GM21529 (cell line): ENCODE results near the gene ZMIZ1.

Experiments
- ATAC-seq: cut with Tn5 transposase; IDR thresholded peaks from one replicate; pipeline ENCODE4 v1.9.1; 2021; ENCODE audit not compliant: unreplicated experiment

The ZMIZ1 gene

DNA sequence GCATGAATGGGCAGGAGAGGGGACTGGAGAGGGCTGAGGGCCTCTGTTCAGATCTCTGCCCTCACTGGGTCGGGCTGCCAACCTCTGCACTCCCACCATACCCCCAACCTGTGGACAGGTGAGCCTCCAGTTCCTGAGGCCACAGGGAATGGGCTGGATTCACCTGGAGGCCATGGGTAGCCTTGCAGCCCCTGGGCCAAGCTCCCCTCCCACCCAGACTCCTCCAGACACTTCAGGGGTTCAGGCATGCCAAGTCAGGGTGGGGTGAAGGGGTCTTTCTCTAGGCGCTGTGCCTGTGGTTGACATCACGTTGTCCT is 80.5 kb downstream of the ZMIZ1 start:
- ATAC-seq: no peak

DNA sequence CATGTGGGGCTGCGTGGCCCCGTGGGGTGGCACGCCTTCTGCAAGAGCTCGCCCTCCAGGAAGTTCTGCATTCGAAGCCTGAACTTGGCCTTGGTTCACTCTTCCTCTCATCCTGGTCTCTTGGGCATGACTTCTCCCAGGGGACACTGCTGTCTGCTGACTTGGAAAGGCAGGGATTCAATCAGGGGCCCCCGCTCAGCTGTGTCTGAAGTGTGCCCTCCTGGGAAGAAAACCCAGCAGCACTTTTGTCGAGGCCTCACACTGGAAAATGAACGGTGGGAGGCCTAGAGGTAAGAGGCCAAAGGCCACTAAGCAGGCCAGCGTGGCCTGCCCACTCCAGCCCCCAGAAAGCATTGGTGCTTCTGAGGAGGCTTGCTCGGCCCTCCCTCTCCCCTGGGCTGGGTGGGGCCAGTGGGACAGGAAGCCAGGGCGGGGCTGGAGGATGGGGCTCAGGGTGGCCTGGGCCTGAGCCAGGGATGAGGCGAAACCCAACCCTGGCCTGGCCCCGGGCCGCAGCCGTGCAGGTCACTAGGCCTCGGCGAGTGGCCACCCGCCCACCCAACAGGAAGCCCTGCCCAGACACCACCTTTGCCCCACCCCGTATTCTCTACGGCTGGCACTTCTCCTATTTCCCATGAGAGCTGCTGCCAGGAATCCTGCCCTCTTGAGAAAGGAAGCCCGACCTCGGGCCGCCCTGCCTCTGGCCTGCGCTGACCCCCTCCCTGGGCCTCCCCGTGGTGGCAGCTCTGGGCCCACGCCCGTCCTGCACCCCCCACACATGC is 81.1 kb downstream of the ZMIZ1 start:
- ATAC-seq: peak; percentile 74

DNA sequence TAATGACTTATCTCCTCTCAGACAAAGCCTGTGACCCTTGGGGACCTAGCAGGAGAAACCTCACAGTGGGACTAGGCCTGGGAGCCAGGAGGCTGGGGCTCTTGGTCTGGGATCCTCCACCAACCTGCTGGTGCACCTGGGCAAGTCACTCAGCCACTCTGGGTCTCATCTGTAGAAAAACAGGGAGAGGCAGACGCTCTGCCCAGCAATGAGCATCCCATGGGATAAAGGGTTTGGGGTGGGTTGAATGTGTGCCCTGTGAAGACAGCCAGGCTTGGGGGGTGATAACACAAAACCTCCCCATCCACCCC is 81.6 kb downstream of the ZMIZ1 start:
- ATAC-seq: no peak

DNA sequence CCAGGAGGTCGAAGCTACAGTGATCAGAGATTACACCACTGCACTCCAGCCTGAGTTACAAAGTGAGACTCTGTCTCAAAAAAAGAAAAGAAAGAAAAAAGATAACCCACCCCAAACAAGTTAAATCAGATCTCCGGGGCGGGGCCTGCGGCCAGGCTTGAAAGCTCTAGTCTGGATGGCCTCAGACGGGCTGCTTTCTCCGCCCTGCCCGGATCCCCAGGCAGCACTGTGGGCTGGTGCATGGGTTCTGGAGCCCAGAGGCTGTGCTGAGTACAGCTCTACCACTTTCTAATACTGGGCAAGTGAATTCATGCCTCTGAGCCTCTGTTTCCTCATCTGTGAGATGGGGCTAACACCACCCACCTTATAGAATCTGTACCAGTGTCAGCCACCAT is 83.7 kb downstream of the ZMIZ1 start:
- no peak for ATAC-seq

DNA sequence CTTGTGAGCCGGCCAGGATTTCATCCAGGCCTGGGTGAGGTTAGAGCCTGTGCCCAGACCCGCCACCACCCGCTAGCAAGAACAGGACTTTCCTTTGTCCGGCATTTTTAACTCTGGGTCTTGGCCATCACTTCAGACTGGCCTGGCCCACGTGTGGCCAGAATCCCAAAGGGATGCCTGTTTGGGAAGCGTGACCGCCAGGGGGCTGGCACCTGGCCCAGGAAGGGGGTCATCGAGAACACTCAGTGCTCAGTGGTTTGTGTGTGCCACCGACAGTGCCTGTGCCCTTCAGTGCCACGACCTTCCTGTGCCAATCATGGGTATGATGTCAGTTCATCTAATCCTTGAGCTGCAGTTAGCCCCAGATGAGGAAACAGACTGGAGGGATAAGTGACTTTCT is 85.0 kb downstream of the ZMIZ1 start:
- no peak for ATAC-seq

DNA sequence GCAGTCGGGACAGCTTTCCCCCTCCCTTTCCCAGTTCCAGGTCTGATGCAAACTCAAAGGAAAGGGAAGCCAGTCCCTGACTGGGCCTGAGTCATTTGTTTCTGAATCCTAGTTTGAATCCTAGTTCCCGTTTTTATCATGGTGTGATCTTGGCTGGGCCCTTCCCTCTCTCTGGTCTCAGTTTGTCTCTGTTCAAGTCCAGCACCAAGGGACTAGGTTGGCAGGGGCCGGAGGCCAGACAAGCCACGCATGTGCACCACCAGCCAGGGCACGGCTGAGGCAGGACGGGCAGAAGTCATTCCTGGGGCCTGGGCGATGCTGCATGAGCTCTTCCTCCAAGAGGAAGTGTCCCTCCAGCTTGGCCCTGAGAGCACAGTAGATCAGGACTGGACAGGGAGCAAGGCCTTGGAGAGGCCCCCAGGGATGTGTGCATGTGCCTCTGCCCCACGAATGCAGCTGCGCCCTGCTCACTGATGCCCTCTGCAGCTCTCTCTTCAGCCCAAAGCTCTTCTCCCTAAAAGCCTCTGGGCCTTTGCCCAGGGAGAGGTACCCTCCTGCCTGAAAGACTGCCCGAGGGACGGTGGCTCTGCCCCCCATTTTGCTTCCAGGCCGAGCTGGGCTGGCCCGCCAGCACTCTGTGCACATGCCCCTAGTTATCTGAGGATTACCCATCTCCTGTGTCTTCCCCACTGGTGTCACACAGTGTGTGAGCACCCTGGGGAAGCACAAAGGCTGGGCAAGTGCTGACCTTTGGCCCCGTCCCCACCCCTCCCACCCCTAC is 86.7 kb downstream of the ZMIZ1 start:
- ATAC-seq: no peak

DNA sequence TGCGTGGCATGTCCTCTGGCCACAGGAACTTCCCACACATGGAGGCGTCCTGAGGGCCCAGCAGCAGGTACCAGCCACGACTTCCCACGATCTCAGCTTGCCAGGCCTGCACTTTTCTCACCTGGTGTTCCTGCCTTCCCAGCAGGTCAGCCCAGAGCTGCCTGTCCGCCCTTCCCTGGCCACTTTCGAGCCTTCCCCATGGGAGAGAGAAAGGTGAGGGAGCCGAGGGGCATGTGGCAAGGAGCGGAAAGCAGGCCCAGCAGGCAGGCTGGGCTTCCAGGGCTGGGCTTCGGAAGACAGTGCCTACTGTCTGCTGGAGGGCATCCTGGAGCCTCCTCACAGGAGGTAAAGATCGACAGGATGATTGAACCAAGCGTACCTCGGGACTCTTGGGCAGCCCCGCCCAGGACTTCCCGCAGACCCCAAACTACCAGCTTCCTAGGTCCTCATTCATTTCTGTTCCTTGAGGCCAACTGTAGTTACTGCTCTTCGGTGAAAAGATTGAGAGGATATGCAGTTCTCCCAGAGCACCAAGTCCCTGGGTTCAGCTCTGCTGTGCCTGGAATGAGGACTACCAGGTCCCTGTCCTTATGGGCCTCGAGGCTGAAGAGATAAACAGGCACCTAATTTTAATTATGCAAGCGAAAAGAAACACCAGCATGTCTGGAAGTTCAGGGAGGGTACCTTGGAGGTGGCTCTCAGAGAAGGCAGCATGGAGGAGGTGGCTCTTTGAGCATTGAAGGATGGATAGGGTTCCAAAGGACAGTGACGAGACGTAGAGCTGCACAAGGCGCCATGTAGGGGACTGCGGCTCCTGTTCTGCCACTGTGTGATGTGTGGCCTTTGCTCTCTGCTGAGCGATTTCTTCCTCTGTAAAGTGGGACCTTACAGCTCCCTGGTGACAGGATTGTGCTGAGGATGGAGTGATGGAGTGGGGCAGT is 87.8 kb downstream of the ZMIZ1 start:
- ATAC-seq: no peak

DNA sequence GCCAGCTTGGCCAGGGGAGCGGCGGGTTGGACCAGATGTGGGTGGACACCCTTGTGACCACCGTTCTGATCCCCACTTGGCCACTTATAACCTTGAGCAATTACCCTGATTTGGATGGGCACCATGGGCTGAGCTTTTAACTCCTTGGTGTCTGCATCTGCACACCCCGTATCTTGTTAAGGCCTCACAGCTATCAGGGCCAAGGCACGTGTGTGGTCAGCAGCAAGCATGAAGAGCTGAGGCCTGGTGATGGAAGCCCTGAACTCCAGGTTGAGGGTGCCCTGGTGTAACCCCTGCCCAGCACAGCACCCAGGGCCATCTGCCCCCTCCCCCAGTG is 89.2 kb downstream of the ZMIZ1 start:
- ATAC-seq: no peak

DNA sequence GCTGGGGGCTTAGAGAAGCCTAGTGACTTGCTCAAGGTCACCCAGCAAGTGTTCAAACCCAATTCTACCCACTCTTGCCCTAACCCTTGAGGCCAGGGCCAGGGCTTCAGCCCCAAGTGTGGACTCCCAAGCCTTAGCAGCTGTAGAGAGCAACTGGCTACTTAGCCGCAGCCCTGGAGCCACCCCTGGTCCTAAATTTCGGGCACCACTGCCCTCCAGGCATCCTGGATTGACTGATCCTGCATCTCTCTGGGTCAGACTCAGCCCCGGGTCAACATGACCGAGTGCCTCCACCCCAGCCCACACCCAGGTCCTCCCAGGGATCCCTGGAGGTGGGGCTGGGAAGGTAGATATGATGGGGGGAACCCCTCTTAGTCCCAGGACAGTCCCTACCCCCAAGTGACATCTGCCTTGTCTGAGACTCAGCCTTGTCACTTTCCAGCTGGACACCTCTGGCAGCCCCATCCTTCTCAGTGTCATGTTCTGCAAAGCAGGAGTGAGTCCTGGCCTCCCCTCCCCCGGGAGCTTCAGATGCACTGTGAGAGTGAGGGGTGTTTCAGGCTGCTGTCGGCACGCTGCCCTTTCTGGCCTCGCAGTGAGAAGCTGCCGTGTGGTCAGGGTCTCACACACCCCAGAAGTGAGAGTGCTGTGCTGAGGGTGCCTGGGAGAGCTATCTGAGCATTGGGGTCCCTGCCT is 89.8 kb downstream of the ZMIZ1 start:
- ATAC-seq: no peak

DNA sequence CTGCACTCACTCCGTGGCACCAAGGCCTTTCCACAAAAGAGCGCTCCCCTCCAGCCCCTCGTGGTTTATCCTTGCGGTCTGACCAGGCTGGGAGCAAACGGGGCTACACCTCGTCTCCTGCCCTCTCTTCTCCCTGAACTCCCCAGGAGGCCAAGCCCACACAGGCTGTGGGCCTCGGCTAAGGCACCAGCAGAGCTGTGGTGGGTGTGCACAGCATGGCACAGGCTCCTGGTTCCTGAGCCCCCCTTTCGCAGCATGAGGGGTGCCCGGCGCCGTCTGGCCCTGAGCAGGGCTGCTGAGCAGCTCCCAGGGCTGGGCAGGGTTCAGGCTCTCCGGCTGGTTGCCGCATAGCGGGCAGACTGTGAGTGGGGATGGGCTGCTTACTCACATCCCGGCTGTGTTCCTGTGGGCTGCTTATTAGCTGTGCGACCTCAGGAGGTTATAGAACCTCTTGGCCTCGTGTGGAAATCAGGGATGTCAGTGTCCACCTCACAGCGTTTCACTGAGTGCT is 90.4 kb downstream of the ZMIZ1 start:
- ATAC-seq: no peak

DNA sequence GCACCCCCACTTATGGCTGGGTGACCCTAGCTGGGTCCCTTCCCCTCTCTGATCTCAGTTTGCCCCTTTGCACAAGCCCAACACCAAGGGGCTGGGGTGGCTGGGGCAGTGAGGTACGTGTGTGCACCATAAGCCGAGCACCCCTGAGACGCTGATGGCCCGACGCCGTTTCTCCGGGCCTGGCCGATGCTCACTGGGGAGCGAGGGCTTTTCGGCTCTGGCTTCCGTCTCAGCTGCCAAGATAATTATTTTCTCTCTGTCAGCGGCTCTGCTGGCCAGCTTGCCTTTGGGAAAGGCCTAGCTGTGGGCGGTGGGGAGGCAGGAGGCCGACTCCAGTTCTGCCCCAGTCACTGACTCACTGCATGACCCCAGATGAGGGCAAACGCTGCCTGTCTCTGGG is 91.0 kb downstream of the ZMIZ1 start:
- no peak for ATAC-seq

DNA sequence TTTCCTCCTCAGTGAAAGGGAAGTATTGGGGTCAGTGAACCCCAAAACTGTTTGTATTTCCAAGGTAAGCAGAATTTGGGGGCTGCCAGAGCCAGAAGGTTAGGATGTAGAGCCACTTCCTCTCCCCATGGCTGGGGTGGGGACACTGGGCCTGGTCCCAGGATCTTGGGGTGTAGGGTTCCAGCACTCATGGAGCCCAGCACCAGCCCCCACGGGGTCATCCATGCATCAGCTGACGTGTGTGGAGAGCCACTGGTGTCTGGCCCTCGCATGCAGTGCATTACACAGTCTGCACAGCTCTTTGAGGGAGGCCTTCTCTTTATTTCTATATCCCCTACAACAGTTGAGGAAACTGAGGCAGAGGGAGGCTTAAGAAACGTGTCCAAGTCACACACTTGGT is 91.4 kb downstream of the ZMIZ1 start:
- no peak for ATAC-seq

DNA sequence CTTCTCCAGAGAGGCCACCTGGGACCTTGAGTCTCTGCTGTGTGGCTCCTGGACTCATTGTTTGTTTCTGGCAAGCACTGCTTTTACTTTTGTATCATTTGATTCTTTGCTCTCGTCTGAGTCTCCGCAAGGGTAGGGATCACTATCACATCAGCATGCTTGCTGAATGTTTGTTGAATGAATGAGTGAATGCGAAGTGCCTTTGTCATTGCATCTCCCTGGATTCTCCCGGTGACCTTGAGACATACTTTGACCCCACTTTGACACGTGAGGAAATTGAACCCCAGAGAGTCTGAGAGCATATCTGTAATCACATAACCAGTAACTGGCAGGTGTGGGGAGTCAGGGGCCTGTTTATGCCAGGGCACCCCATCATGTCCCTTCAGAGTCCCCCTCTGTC is 92.8 kb downstream of the ZMIZ1 start:
- no peak for ATAC-seq

DNA sequence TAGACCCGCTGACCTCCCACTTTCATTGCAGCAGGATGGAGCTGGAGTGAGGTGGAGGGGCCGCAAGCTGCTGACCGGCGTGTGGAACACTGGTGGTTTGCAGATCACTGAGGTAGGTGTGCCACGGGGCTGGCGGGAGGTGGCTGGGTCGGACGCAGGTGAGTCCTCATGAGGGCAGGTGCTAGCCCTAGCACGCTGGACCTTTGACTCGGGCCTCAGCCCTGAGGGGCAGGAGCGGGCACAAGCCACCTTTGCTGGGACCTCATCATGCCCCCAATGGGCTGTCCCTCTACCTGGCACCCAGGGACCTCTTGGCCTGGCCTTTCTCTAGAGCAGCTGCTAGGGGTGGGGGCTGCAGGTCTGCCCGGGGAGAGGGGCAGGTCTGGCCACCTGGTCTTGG is 93.3 kb downstream of the ZMIZ1 start:
- ATAC-seq: no peak

DNA sequence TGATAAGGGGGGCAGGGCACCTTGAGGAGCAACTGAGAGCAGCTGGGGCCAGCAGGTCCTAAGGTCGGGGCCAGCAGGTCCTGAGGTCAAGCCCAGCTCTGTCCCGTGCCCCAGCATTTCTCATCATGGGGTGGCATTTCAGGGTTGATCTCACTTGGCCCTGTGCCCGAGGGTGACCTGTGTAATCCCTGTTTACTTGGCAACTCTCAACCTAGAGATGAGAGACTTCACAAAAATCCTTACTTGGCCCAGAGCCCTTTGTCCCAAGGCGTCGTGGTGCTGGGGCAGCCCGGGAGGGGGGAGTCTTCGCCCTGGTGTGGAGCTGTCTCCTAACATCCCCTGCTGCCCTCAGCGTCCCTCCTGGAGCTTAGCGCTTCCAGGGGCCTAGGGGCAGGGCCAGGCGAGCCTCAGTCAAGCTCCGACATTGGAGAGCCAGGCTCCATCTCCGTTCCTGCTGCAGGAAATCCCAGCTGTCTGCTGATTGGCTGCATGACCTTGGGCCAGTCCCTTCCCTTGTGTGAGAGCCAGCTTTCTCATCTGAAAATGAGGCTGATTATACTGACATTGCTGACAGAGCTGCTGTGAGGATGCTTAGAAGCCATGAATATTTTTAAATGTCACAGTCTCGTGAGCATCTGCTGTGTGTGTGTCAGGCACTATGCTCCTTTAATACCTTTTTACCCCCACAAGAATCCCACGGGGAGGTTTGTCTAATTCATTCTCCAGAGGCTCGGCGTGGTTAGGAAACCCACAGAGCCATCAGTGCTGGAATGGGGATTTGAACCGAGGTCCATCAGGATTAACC is 94.3 kb downstream of the ZMIZ1 start:
- no peak for ATAC-seq

DNA sequence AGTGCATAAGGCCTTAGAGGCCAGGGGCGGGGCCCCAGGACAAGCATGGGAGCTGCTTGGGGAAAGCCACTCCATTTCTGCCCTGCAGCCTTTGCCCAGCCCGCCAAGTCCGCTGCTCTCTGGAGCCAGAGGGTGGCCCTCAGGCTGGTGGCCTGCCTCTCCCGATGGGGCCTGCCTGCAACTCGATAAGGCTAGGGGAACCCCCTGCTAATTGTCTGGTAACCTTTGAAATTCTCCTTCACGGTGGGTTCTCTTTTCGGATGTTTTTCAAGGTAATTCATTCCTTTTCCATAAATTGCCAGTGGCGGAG is 94.9 kb downstream of the ZMIZ1 start:
- ATAC-seq: no peak

DNA sequence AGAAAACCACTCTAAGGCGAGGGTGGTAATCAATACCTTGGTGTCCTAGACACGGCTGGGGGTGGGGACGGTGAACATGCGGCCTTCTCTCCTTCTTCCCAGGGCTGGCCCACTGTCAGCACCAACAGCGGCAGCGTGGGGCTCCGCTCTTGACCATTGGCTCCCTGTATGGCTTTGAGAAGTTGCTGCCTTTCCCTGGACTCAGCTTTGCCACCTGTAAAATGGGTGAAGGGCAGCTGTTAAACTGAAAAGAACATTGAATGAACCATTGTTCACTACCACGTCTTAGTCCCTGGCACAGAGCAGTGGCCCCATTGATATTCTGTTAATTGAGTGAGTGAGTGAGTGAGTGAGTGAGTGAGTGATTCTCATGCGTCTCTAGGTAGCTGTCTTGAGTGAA is 95.3 kb downstream of the ZMIZ1 start:
- ATAC-seq: no peak

DNA sequence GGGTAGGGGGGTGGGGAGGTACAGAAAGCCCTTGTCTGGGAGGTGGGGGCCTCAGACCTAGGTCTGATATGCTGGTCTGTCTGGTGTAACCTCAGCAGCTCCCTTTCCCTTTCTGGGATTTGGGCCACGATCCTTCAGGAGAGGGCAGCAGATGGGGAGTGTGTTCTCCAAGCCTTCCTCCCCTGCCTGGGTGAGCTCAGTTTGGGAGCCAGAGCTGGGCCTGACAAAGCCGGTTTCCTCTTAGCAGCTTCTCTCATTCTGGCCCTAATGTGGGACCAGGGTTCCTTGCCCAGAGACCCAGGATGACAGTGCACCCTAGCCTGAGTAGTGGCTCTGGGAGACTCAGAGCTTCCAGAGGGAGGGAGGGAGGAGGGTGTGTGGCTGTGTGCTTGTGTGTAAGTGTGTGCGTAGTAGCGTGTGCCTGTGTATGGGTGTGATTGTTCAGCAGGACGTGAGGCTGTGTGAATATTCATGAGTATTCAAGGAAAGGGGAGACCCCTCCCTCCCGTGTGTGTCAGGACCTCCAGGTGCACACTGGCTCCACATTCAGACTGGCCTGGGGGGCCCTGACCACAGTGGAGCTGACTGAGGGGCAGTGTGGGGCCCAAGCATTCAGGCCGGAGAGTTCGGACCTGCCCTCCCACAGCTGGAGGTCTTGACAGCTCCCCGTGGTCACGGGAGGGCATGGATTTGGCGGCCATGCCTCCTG is 96.5 kb downstream of the ZMIZ1 start:
- no peak for ATAC-seq

DNA sequence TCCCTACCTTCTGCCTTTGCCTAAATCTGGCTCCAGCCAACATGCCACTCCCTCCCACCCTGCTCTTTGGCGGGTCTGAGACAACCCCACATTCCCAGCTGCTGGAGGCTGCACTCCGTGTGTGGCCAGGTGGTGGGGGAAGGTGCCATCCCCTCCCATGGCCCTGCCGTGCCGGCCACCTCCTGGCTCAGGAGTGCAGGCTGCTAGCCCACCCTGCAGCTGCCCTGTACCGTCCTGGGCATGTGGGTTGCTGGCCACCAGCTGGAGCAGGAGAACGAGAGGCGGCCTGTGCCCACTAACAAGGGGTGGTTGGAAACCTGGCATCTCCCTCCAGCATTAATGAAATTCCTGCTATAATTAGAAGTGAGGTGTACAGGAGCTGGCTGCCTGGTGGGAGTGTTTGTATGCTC is 97.6 kb downstream of the ZMIZ1 start:
- ATAC-seq: no peak

DNA sequence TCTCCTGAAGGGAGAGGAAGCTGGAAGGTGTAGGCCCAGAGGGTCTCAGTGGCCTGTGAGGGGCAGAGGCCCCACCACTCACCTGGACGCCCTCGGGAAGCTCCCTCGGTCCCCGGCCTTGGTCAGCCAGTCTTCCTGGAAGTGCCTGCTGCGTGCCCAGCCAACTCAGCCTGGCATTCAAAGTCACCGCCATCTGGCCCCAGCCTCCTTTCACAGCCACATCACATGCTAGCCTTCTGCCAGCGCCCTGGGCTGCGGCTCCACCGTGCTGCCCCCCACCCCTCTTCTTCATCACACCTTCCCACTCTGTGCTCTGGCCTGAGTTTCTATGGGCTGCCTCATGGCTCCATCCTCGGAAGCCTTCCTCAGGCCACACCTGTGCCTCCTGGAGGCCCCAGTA is 98.0 kb downstream of the ZMIZ1 start:
- ATAC-seq: no peak
